HepG2 (cell line): ENCODE results near the gene PIK3IP1.

Experiments
- ZC3H4 ChIP-seq: sonication (generic); formaldehyde crosslinking; IDR thresholded peaks from 2 replicates; pipeline ENCODE4 v1.4.0; 2020; ENCODE audit warnings: missing genetic modification reagents, borderline replicate concordance
- ZNF264 ChIP-seq: sonication (generic); formaldehyde crosslinking; IDR thresholded peaks from 2 replicates; pipeline ENCODE4 v1.4.0; 2020; ENCODE audit warnings: missing genetic modification reagents
- ZNF382 ChIP-seq: sonication (generic); formaldehyde crosslinking; IDR thresholded peaks from 2 replicates; pipeline ENCODE4 v1.5.0; 2020; ENCODE audit warnings: missing genetic modification reagents, mild to moderate bottlenecking, borderline replicate concordance
- ZNF724P ChIP-seq: sonication (generic); formaldehyde crosslinking; IDR thresholded peaks from 2 replicates; pipeline ENCODE4 v1.8.0; 2022; ENCODE audit warnings: missing genetic modification reagents, borderline replicate concordance
- TF ChIP-seq, protein P1 (sequence below): sonication (generic); formaldehyde crosslinking; IDR thresholded peaks from 2 replicates; pipeline ENCODE4 v1.4.0; 2020; ENCODE audit warnings: missing genetic modification reagents, borderline replicate concordance

DNA sequence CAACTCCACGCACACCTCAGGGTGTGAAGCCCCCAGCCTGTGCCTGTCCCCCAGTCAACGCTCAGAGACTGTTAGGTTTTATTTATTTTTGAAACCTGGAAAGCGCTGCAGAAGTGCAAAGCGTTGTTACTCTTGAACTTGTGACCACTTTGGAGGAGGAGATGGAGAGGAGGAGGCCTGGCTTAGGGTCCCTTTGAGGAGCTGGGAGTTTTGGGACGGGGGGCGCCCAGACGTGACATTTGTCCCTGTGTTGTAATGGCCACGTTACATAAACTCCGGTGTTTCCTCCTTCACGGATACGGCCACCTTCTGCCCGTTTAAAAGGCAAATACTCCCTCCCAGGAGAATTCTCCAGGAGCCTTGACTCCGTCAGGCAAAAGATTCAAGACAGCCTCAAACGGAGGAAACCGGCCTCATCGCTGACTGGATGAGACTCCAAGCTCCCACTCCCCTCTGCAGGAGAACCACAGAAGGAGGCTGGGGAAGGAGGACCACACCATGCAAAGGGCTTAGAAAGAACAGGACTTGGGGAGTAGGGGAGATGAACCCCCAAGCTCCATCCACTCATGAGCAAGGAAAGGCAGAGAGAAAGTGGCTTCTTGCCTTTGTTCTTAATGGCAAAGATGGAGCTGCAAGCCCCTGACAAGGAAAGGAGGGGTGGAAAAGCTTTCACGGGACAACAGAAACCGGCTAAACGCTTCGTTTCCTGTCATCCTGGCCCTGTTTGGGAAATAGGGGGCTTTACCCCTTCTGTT, 630 bp downstream of the PIK3IP1 start:
- no peak for TF ChIP-seq ZNF264
- TF ChIP-seq ZC3H4, result no peak
- TF ChIP-seq ZNF382 (CRISPR knock-in tag), result no peak
- no peak for TF ChIP-seq ZNF724P
- TF ChIP-seq, protein P1, sequence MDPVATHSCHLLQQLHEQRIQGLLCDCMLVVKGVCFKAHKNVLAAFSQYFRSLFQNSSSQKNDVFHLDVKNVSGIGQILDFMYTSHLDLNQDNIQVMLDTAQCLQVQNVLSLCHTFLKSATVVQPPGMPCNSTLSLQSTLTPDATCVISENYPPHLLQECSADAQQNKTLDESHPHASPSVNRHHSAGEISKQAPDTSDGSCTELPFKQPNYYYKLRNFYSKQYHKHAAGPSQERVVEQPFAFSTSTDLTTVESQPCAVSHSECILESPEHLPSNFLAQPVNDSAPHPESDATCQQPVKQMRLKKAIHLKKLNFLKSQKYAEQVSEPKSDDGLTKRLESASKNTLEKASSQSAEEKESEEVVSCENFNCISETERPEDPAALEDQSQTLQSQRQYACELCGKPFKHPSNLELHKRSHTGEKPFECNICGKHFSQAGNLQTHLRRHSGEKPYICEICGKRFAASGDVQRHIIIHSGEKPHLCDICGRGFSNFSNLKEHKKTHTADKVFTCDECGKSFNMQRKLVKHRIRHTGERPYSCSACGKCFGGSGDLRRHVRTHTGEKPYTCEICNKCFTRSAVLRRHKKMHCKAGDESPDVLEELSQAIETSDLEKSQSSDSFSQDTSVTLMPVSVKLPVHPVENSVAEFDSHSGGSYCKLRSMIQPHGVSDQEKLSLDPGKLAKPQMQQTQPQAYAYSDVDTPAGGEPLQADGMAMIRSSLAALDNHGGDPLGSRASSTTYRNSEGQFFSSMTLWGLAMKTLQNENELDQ, result no peak
